Muscle layer of duodenum (tissue), 2 donors: Measurements from ENCODE around the gene BRD4.

Experiments used
- H3K27ac ChIP-seq: one replicate; pipeline ENCODE4 v1.7.0; 2013; ENCODE audit warnings: mild to moderate bottlenecking, low read length
- H3K27me3 ChIP-seq: one replicate; pipeline ENCODE4 v1.7.0; 2013; ENCODE audit warnings: low read depth, mild to moderate bottlenecking, control low read depth, low read length
- H3K36me3 ChIP-seq, 2 donors: one replicate each; pipeline ENCODE4 v1.7.0; 2013; ENCODE audit warnings: low read length in 2 of 2, control low read depth in 1 of 2, mild to moderate bottlenecking in 1 of 2; ENCODE audit not compliant: insufficient read depth in 2 of 2, control insufficient read depth in 1 of 2
- H3K4me1 ChIP-seq, 2 donors: one replicate each; pipeline ENCODE4 v1.7.0; 2013; ENCODE audit warnings: low read length in 2 of 2, mild to moderate bottlenecking in 2 of 2, control low read depth in 1 of 2, moderate library complexity in 1 of 2; ENCODE audit not compliant: insufficient read depth in 2 of 2, control insufficient read depth in 1 of 2
- H3K4me3 ChIP-seq, 2 donors: one replicate each; pipeline ENCODE4 v1.7.0; 2013; ENCODE audit warnings: low read length in 2 of 2, low read depth in 1 of 2, mild to moderate bottlenecking in 1 of 2
- H3K9me3 ChIP-seq, 2 donors: one replicate each; pipeline ENCODE4 v1.7.0; 2013; ENCODE audit warnings: low read length in 2 of 2, control low read depth in 1 of 2, mild to moderate bottlenecking in 1 of 2; ENCODE audit not compliant: control insufficient read depth in 1 of 2
- donor health status: healthy.

Gene BRD4

GRCh38 chr19:15191982-15192381 is 140.4 kb downstream of the BRD4 start:
- Histone ChIP-seq H3K4me3 (no peak overlapping the region), H3K9me3 (no peaks in the 10 kb centered on the region), H3K36me3 (no peaks in the 10 kb centered on the region), H3K27ac (no peak overlapping the region), H3K4me1 (peaks cover 0 to 13% of the 10 kb centered on the region in 2 donors), H3K27me3 (peaks cover 4% of the 10 kb centered on the region)

- Histone ChIP-seq H3K9me3 (no peaks in the 10 kb centered on the region), H3K27ac (no peak overlapping the region), H3K36me3 (no peaks in the 10 kb centered on the region), H3K4me1 (peaks cover 0 to 8% of the 10 kb centered on the region in 2 donors), H3K4me3 (no peak overlapping the region), H3K27me3 (peaks cover 4% of the 10 kb centered on the region)
Observed at GRCh38 chr19:15191514-15191913, 140.8 kb downstream of the BRD4 start.

- Histone ChIP-seq H3K27ac (no peak overlapping the region), H3K4me3 (no peak overlapping the region), H3K27me3 (no peaks in the 10 kb centered on the region), H3K36me3 (no peaks in the 10 kb centered on the region), H3K9me3 (no peaks in the 10 kb centered on the region), H3K4me1 (no peaks in the 10 kb centered on the region)
Observed at GRCh38 chr19:15188851-15189250, 143.5 kb downstream of the BRD4 start.

GRCh38 chr19:15187026-15188007 is 145.0 kb downstream of the BRD4 start:
- Histone ChIP-seq H3K27ac (no peak overlapping the region), H3K9me3 (no peaks in the 10 kb centered on the region), H3K4me1 (no peaks in the 10 kb centered on the region), H3K4me3 (no peak overlapping the region), H3K27me3 (no peaks in the 10 kb centered on the region), H3K36me3 (no peaks in the 10 kb centered on the region)
